ENCODE results near the gene GLCE.

DNA sequence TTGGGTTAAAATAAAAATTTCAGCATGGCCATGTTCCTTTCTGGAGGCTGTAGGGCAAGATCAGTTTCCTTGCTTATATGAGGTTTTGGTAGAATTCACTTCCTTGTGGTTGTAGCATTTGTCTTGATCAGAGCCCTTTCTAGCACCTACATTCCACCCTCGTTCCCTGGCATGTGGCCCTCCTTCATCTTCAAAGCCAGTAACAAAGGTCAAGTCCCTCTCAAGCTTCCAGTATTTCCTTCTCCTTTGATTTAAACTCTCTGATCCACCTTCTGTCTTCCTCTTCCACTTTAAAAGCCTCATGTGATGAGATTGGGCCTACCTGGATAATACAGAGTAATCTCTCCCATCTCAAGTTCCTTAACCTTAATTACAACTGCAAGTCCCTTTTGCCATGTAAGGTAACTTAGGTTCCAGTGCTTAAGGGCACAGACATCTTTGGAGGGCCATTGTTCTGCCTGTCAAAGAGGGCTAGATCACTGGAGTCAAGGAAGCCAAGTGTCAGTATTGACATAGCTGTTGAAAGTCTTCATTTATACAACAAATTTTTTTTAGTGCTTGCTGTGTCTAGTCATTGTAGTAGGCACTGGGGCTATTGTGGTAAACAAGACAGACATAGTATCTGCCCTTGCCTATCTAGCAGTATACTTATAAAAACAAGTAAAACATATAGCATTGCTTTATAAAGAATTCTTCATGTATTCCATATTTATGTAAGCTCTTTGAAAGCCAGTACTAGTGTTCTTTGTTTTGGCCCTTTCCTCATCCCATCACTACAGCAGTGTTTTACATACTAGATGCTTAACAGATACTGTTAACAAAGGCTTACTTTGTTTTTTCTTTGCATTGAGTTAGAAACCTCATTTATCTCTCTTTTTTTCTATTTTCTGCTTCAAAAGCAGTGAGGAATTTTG lies 40.7 kb downstream of the GLCE start:
- TF ChIP-seq POLR2A (IDR thresholded peaks at IDR 0.05) (no peak), CTCF (IDR thresholded peaks at IDR 0.05) (no peak)

Measured in esophagus squamous epithelium (tissue), 4 donors.